ENCODE data around the gene PRKCA. TPM values are rescaled to one million over a fixed set of nuclear protein-coding genes. Genes with fewer than 3 reads are reported as not detected.

Gene PRKCA
- total RNA-seq, 3 donors from 2014 or later: 5.1 to 10.5 (median 6.6) TPM

DNA sequence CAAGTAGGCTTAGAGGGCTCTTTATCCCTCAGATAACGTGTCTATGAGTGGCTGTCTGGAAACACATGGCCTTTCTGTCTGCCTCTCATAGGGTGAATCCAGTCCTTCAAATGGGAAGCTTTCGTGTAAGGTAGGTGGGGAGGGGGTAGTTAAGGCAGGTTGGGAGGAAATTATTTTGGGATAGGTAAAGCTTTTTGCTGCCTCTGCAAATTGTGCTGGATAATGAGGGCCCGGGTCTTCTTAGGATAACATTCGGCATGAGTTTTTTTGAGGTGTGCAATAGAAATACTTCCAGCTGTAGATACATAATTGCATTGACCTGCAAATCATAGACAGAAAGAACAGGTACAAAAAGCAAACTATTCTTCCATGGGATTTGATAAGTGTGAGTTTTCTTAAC lies 189.7 kb downstream of the PRKCA start:
- no peaks in the 10 kb centered on the region for H3K27me3 ChIP-seq
- H3K27ac ChIP-seq: no peak overlapping the region
- H3K9me3 ChIP-seq: no peaks in the 10 kb centered on the region
- no peaks in the 10 kb centered on the region for H3K36me3 ChIP-seq
- H3K4me1 ChIP-seq: no peaks in the 10 kb centered on the region
- TF ChIP-seq, protein P1, sequence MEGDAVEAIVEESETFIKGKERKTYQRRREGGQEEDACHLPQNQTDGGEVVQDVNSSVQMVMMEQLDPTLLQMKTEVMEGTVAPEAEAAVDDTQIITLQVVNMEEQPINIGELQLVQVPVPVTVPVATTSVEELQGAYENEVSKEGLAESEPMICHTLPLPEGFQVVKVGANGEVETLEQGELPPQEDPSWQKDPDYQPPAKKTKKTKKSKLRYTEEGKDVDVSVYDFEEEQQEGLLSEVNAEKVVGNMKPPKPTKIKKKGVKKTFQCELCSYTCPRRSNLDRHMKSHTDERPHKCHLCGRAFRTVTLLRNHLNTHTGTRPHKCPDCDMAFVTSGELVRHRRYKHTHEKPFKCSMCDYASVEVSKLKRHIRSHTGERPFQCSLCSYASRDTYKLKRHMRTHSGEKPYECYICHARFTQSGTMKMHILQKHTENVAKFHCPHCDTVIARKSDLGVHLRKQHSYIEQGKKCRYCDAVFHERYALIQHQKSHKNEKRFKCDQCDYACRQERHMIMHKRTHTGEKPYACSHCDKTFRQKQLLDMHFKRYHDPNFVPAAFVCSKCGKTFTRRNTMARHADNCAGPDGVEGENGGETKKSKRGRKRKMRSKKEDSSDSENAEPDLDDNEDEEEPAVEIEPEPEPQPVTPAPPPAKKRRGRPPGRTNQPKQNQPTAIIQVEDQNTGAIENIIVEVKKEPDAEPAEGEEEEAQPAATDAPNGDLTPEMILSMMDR (IDR thresholded peaks at IDR 0.05): no peak
- TF ChIP-seq POLR2AphosphoS5 (IDR thresholded peaks at IDR 0.05) (no peak), POLR2A (IDR thresholded peaks at IDR 0.05) (no peak)
- no peak for DNase-seq (ENCODE audit: low spot score in 2 of 2)
- intact Hi-C loops (cut with DNase I; ENCODE audit: low total_unique reads): no loop called here
- H3K4me3 ChIP-seq: no peak overlapping the region

DNA sequence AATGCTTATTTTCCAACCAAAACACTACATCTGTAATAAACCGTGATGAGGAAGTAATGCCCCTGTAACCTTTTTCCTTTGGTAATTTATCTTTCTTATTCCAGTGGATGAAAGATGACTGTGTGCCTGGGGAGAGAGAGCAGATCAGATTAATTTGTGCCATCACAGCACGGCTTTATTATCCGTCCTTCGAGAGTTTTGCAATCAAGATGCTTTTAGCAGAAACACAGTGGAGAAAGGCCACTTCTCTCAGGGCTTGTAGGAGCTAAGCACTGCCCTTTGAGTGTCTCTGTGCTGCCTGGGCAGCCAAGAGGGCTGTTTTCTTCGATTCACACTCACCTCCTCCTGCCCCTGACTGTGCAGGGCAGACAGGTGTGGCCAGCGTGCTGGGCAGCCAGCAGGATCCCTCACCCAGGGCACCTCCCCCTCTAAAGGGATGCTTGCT lies 190.2 kb downstream of the PRKCA start:
- Histone ChIP-seq H3K27me3 (no peaks in the 10 kb centered on the region), H3K4me1 (no peaks in the 10 kb centered on the region), H3K4me3 (no peak overlapping the region), H3K27ac (no peak overlapping the region), H3K36me3 (no peaks in the 10 kb centered on the region), H3K9me3 (no peaks in the 10 kb centered on the region)
- intact Hi-C loops (cut with DNase I; ENCODE audit: low total_unique reads): no loop called here
- TF ChIP-seq POLR2A (IDR thresholded peaks at IDR 0.05) (no peak), POLR2AphosphoS5 (IDR thresholded peaks at IDR 0.05) (no peak)
- TF ChIP-seq, protein P1 (IDR thresholded peaks at IDR 0.05): no peak
- no peak for DNase-seq (ENCODE audit: low spot score in 2 of 2)

DNA sequence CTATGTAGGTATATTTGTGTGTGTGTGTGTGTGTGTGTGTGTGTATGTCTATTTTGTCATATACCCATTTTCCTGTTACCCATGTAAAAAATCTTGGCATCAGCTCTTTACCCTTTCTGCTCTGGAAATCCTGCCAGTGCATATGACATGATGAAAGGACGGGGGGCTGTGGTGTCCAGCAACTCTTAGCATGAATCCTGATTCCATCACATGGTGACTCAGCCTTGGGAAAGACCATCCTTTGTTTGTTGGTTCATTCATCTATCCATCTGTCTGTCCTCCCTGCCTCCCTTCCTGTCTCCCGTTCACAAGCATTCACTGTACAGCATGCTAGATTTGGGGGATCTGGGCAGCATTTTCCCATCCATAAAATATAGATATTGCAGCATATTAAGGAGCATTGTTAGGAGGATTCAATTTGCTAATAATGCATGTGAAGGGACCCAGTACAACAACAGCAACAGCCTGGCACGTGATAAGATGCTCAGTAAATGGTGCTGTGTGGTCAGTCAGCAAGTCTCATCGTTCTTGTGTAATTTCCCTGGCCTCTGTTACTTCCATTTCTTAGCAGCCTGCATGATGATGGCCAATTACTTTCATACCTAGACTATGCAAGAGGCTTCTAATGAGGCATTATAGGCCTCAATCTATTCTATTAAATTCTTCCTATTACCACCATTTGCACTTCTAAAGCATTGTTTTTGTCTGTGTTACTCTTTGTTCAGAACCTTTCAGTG lies 191.0 kb downstream of the PRKCA start:
- Histone ChIP-seq H3K36me3 (no peaks in the 10 kb centered on the region), H3K27ac (no peak overlapping the region), H3K4me1 (no peaks in the 10 kb centered on the region), H3K9me3 (no peaks in the 10 kb centered on the region), H3K4me3 (no peak overlapping the region), H3K27me3 (no peaks in the 10 kb centered on the region)
- TF ChIP-seq, protein P1 (IDR thresholded peaks at IDR 0.05): no peak
- TF ChIP-seq POLR2A (IDR thresholded peaks at IDR 0.05) (no peak), POLR2AphosphoS5 (IDR thresholded peaks at IDR 0.05) (no peak)
- intact Hi-C loops (cut with DNase I; ENCODE audit: low total_unique reads): no loop called here
- no peak for DNase-seq (ENCODE audit: low spot score in 2 of 2)

DNA sequence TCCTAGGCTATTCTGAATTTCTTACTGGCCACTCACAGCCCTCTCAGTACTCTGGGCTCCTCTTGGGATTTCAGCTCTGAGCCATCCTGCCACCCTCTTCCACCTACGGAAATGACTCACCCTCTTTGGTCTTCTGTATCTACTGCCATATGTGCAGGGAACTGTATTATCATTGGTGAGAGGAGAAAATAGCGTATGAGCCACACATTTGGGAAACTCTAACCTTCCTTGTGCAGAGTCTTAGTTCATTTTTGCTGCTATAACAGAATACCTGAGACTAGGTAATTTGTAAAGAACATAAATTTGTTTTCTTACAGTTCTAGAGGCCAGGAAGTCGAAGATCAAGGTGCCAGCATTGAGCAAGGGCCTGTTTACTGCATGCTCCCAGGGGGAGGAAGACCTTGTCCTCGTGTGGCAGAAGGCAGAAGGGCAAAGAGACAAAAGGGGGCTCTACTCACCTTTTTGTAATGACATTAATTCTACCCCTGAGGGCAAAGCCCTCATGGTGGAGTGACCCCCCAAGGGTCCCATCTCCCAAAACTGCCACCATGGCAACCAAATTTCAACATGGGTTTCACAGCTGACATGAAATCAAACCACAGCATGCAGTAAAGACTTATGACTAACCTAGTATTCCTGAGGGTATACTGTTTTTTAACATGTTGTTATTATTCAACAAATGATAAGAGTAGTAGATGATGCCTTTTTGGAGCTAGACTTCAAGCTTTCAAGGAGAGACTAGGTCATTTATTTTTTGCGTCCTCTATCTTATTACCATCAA lies 191.8 kb downstream of the PRKCA start:
- no peaks in the 10 kb centered on the region for H3K27me3 ChIP-seq
- intact Hi-C loops (cut with DNase I; ENCODE audit: low total_unique reads): no loop called here
- H3K9me3 ChIP-seq: no peaks in the 10 kb centered on the region
- no peaks in the 10 kb centered on the region for H3K36me3 ChIP-seq
- H3K27ac ChIP-seq: no peak overlapping the region
- DNase-seq (ENCODE audit: low spot score in 2 of 2): no peak
- no peaks in the 10 kb centered on the region for H3K4me1 ChIP-seq
- no peak for TF ChIP-seq POLR2A (IDR thresholded peaks at IDR 0.05)
- TF ChIP-seq, protein P1 (IDR thresholded peaks at IDR 0.05): no peak
- no peak for TF ChIP-seq POLR2AphosphoS5 (IDR thresholded peaks at IDR 0.05)
- no peak overlapping the region for H3K4me3 ChIP-seq

DNA sequence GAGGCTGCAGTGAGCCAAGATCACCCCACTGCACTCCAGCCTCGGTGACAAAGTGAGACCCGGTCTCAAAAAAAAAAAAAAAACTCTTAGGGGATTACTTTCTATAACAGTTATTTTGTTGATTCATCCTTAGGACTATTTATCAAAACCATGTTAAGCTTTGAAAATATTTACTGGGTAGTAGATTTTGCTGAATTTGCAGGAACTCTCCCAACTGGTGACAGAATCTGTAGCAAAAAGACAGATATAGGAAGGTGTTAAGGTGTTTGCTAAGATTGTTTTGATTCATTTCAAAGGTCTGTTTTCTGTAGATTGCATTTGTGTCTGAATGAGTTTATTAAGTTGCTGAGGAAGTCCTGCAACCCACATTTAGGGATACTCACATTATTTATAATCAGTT lies 192.6 kb downstream of the PRKCA start:
- no peak for DNase-seq (ENCODE audit: low spot score in 2 of 2)
- no peaks in the 10 kb centered on the region for H3K27me3 ChIP-seq
- intact Hi-C loops (cut with DNase I; ENCODE audit: low total_unique reads): no loop called here
- TF ChIP-seq POLR2AphosphoS5 (IDR thresholded peaks at IDR 0.05): no peak
- TF ChIP-seq, protein P1 (IDR thresholded peaks at IDR 0.05): no peak
- TF ChIP-seq POLR2A (IDR thresholded peaks at IDR 0.05): no peak
- H3K27ac ChIP-seq: no peak overlapping the region
- no peaks in the 10 kb centered on the region for H3K4me1 ChIP-seq
- H3K4me3 ChIP-seq: no peak overlapping the region
- no peaks in the 10 kb centered on the region for H3K36me3 ChIP-seq
- no peaks in the 10 kb centered on the region for H3K9me3 ChIP-seq
